Coronary artery (tissue), 2 donors: ENCODE results near the gene LGR4.

Source experiments
- DNase-seq: peaks from one replicate; pipeline ENCODE4 v3.0.0-alpha.2; 2017; ENCODE audit warnings: low spot score
- H3K27ac ChIP-seq, 2 donors: fragments of 200-600 bp; sonication (generic); one replicate each; pipeline ENCODE4 v1.5.1; 2016 to 2019
- H3K4me3 ChIP-seq: fragments of 200-600 bp; sonication (generic); 2 replicates; pipeline ENCODE4 v1.5.1; 2016; ENCODE audit warnings: mild to moderate bottlenecking, moderate library complexity
- CTCF ChIP-seq: fragments of 200-600 bp; sonication (generic); IDR thresholded peaks from one replicate; pipeline ENCODE4 v1.5.1; 2019; ENCODE audit warnings: antibody characterized with exemption

Gene LGR4

DNA sequence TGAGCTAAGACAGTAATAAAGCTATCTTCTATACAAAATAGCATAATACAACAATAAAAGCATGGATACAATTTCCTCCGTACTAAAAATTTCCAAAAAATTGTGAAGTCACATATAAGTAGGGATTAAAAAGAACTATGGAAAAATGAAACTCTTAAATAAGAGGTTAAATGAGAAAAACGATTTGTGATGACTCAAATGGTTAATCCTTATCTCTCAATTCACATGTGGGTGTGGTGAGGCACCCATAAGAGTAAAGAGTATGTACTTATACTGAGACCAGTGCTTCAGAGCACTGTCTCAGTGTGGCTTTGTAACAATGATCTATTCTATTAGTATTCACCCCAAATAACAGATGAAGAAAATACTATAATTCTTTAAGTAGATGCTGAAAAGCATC lies 84.6 kb downstream of the LGR4 start:
- no peak overlapping the region for H3K4me3 ChIP-seq
- TF ChIP-seq CTCF = no peak
- no peak for DNase-seq
- H3K27ac ChIP-seq = no peak overlapping the region

- no peak overlapping the region for H3K27ac ChIP-seq
These were observed 85.2 kb downstream of the LGR4 start for GRCh38 chr11:27387362-27387761.

DNA sequence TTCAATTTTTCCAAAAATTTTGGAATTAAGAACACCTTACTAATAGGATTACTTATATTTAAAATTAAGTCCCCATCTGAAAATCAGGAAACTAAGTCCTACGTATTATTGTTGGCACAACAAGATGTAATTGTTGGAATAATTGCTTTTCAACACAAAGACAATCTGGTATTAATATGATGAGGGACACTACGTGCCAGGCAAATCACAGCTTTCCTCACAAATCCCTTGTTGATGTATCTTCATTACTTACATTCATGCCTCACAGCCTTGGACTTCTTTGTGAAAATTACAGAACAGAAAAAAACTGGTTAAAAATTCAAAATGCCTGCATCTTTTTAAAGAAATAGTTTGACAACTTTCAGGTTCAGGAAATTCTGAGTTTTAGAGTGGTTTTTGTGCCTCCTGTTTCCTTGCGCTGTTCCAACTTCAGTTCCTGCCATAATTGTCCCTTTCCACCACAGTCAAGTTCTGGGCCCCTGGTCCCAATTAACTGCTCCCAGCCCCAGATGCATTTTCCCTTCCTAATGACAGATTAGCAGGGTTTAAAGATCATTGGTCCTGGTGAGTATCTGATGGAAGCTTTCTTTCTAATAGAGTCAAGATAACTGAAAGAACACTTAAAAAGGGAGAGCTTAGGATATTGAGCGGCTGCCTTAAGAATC lies 86.3 kb downstream of the LGR4 start:
- no peak overlapping the region for H3K4me3 ChIP-seq
- DNase-seq = no peak
- TF ChIP-seq CTCF = no peak
- no peak overlapping the region for H3K27ac ChIP-seq

More at GRCh38 chr11:27387362-27387761, 85.2 kb downstream of the LGR4 start:
- no peak overlapping the region for H3K4me3 ChIP-seq
- DNase-seq = no peak
- TF ChIP-seq CTCF = no peak

GRCh38 chr11:27385245-27385644 lies 87.3 kb downstream of the LGR4 start:
- Histone ChIP-seq H3K4me3 (peak overlapping the region; percentile 56), H3K27ac (peak overlapping the region; percentile 57)
- no peak for TF ChIP-seq CTCF
- DNase-seq = peak; percentile 78

DNA sequence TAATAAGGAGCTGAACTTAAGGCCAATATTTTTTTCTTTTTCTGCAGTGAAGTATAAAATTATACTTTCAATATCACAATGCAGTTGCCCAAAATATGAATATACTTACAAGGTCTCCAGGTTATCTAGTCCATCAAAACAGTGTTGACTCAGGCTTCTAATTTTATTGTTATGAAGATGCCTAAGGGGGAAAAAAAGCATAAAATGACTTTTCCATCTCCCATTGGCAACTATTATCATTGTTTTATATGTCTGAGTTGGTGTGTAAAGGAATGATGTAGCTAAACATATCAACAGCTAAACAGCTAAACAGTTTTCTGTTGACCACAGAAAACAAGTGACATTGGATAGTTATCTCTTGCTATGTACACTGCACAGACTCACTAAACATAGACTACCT lies 88.4 kb downstream of the LGR4 start:
- no peak for DNase-seq
- peak overlapping the region; percentile 57 for H3K27ac ChIP-seq
- H3K4me3 ChIP-seq = peak overlapping the region; percentile 56
- TF ChIP-seq CTCF = no peak

- no peak for DNase-seq
- no peak overlapping the region for H3K4me3 ChIP-seq
- no peak for TF ChIP-seq CTCF
- no peak overlapping the region for H3K27ac ChIP-seq
These were observed 88.9 kb downstream of the LGR4 start for GRCh38 chr11:27383645-27384044.

- DNase-seq = no peak
- TF ChIP-seq CTCF = no peak
- Histone ChIP-seq H3K4me3 (no peak overlapping the region), H3K27ac (no peak overlapping the region)
These were observed 91.3 kb downstream of the LGR4 start for GRCh38 chr11:27381238-27381666.
